Smooth muscle cell (in vitro differentiated cells): ENCODE measurements around the gene TMEM128. TPM values are rescaled to one million over a fixed set of nuclear protein-coding genes. Genes with fewer than 3 reads are reported as not detected.
"Not testable (repeated sequence)": the region's sequence is repeated elsewhere in the genome, so short reads cannot be mapped to it uniquely, and the experiment has no call there.

Experiments used
- DNase-seq: peaks from one replicate; lab custom pipeline; 2025; ENCODE audit not compliant: unreplicated experiment; lab: John Stamatoyannopoulos, UW
- H2AFZ ChIP-seq: fragments of 200-600 bp; sonication (generic); 2 replicates; pipeline ENCODE4 v1.6.0; 2016; ENCODE audit warnings: antibody characterized with exemption, low read depth, mild to moderate bottlenecking
- H3F3A ChIP-seq: fragments of 200-600 bp; sonication (generic); 2 replicates; pipeline ENCODE4 v1.6.0; 2017; ENCODE audit warnings: antibody characterized with exemption, low read depth
- H3K27ac ChIP-seq: fragments of 200-600 bp; sonication (generic); 2 replicates; pipeline ENCODE4 v1.5.1; 2016; ENCODE audit warnings: low read depth, mild to moderate bottlenecking
- H3K27me3 ChIP-seq: fragments of 200-600 bp; sonication (generic); 2 replicates; pipeline ENCODE4 v1.6.1; 2016; ENCODE audit warnings: low read depth, mild to moderate bottlenecking
- H3K36me3 ChIP-seq: fragments of 200-600 bp; sonication (generic); 2 replicates; pipeline ENCODE4 v1.5.1; 2016; ENCODE audit warnings: low read depth
- H3K4me1 ChIP-seq: fragments of 200-600 bp; sonication (generic); 2 replicates; pipeline ENCODE4 v1.5.1; 2016; ENCODE audit warnings: low read depth
- H3K4me2 ChIP-seq: fragments of 200-600 bp; sonication (generic); 2 replicates; pipeline ENCODE4 v1.6.0; 2016; ENCODE audit warnings: mild to moderate bottlenecking
- H3K4me3 ChIP-seq: fragments of 200-600 bp; sonication (generic); 2 replicates; pipeline ENCODE4 v1.5.1; 2016; ENCODE audit warnings: mild to moderate bottlenecking
- H3K79me2 ChIP-seq: fragments of 200-600 bp; sonication (generic); 2 replicates; pipeline ENCODE4 v1.6.0; 2016; ENCODE audit warnings: low read depth, mild to moderate bottlenecking
- H3K9ac ChIP-seq: fragments of 200-600 bp; sonication (generic); 2 replicates; pipeline ENCODE4 v1.6.0; 2016; ENCODE audit warnings: low read depth
- H3K9me3 ChIP-seq: fragments of 200-600 bp; sonication (generic); replicated peaks from 2 replicates; pipeline ENCODE4 v1.5.1; 2016; ENCODE audit warnings: low read depth
- H4K20me1 ChIP-seq: fragments of 200-600 bp; sonication (generic); 2 replicates; pipeline ENCODE4 v1.6.0; 2016; ENCODE audit warnings: low read depth
- CTCF ChIP-seq: fragments of 200-600 bp; sonication (generic); IDR thresholded peaks from 2 replicates; pipeline ENCODE4 v1.5.1; 2017; ENCODE audit warnings: borderline replicate concordance, mild to moderate bottlenecking, antibody characterized with exemption; ENCODE audit not compliant: insufficient read depth, poor library complexity, severe bottlenecking
- WGBS: methylation state at CpG from one replicate; pipeline ENCODE4 v1.1.7; 2016; ENCODE audit warnings: low lambda C conversion rate; 5-methylcytosine and 5-hydroxymethylcytosine counted together
- polyA plus RNA-seq: library from polyadenylated mRNA; unstranded; fragments of >200 nt; fragmentation: Nextera tagmentation; extraction: Ambion mirVana; gene quantifications from 2 replicates; pipeline ENCODE4 v1.2.1, GENCODE V29; 2016
- total RNA-seq: library from RNA; depleted of rRNA; stranded (reverse); fragments of >200 nt; gene quantifications from 2 replicates; pipeline ENCODE4 v1.2.3, GENCODE V29; 2014

Gene TMEM128
- total and polyA plus RNA-seq, 2 experiments from 2014 or later = 44.2 to 45.4 TPM

- DNase-seq = no peak
- no peaks in the 10 kb centered on the region for H3K36me3 ChIP-seq
- H3F3A ChIP-seq = no peaks in the 10 kb centered on the region
- H3K4me1 ChIP-seq = no peaks in the 10 kb centered on the region
- no peaks in the 10 kb centered on the region for H3K9me3 ChIP-seq
- H3K4me3 ChIP-seq = no peak overlapping the region
- H4K20me1 ChIP-seq = no peaks in the 10 kb centered on the region
- H3K27me3 ChIP-seq = no peaks in the 10 kb centered on the region
- no peak overlapping the region for H3K9ac ChIP-seq
- H3K79me2 ChIP-seq = no peaks in the 10 kb centered on the region
- no peak overlapping the region for H2AFZ ChIP-seq
- H3K4me2 ChIP-seq = no peak overlapping the region
- no peak for TF ChIP-seq CTCF
- no peak overlapping the region for H3K27ac ChIP-seq
- 93% methylated on average over 3 of the region's 3 CpGs for WGBS
Measured at GRCh38 chr4:4195354-4195753, 52.7 kb downstream of the TMEM128 start.

DNA sequence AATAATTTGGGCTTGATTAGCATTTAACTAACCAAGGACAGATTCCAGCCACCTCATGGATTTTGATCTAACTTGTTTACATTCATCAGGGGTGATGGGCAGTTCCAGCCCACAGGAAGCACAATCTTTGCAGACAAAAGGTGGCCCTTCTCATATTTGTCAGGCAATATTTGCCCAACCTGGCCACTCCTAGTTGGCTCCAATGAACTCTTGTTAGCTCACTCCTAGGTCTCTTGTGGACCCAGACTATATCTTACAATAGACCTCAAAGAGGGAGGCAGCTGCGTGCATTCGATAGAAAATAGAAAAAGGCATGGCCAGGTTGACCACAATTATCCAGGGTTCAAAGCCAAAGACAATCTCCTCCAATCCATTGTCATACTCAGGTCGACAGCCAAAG, 59.5 kb downstream of the TMEM128 start:
- not testable (repeated sequence) for H3K27ac ChIP-seq, H3F3A ChIP-seq, H3K36me3 ChIP-seq, H3K9ac ChIP-seq, H3K4me2 ChIP-seq, H3K27me3 ChIP-seq, H4K20me1 ChIP-seq, H3K9me3 ChIP-seq, H3K79me2 ChIP-seq, H2AFZ ChIP-seq, H3K4me1 ChIP-seq, DNase-seq, H3K4me3 ChIP-seq
- 92% methylated on average over 3 of the region's 3 CpGs for WGBS

Other genes with a start within 250 kb of the TMEM128 start
- gene OTOP1, start 21.3 kb downstream of the TMEM128 start, total RNA-seq = not detected in 2 replicates
- not detected in 2 replicates for gene OTOP1, start 21.3 kb downstream of the TMEM128 start, polyA plus RNA-seq
- 12.5 and 13.7 TPM in 2 replicates for gene LYAR, start 41.9 kb upstream of the TMEM128 start, total RNA-seq
- 8.1 and 11.4 TPM in 2 replicates for gene LYAR, start 41.9 kb upstream of the TMEM128 start, polyA plus RNA-seq
- gene ZBTB49, start 42.0 kb upstream of the TMEM128 start, total RNA-seq = 4.3 and 6.3 TPM in 2 replicates
- 4.2 and 4.6 TPM in 2 replicates for gene ZBTB49, start 42.0 kb upstream of the TMEM128 start, polyA plus RNA-seq
- 11.4 and 15.4 TPM in 2 replicates for gene NSG1, start 138.9 kb upstream of the TMEM128 start, total RNA-seq
- gene NSG1, start 138.9 kb upstream of the TMEM128 start, polyA plus RNA-seq = 8.4 and 19.0 TPM in 2 replicates